CD4-positive, alpha-beta T cell treated with Interleukin-4 for 1 hour (primary cell): ENCODE data around the gene LY86.
A peak's percentile ranks its signal among the peaks of the same experiment; 100 is the strongest.
"Not testable (repeated sequence)": the region's sequence is repeated elsewhere in the genome, so short reads cannot be mapped to it uniquely, and the experiment has no call there.

Source experiments
- DNase-seq, 2 donors: peaks; one replicate each; pipeline ENCODE4 v3.0.0-alpha.2; 2020 to 2022

LY86 gene

GRCh38 chr6:6654599-6655575 is 66.4 kb downstream of the LY86 start:
- DNase-seq, result peak; percentile 19 to 29

GRCh38 chr6:6655805-6656251 is 67.3 kb downstream of the LY86 start:
- DNase-seq, result no peak

- no peak for DNase-seq
These were observed 67.8 kb downstream of the LY86 start for GRCh38 chr6:6656287-6656686.

DNA sequence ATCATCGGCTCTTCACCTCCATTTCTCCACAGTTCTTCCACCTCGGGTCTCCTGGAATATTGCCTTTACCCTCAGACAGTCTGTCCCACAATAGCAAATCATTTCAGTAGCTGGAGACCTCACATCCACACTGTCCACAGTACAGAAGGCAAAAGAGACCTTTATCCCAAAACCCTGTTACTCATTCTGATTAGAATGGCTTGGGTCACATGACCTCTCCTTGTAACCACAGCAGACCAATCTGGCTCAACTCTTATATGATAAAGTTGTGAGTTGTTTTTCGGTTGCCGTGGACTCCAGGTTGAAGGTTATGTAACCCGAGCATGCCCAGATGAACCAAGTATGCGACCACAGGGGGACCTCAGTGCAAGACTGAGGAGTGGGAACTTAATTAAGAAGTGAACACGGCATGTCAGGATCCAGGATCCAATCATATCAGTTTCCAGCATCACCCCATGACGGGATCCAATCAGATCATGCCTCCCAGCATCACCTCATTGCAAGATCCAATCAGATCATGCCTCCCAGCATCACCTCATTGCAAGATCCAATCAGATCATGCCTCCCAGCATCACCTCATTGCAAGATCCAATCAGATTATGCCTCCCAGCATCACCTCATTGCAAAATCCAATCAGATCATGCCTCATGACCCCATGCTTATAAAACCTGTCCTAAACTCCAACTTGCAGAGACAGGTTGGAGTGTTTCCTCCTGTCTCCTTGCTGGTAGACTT is 68.7 kb downstream of the LY86 start:
- DNase-seq, result no peak

DNA sequence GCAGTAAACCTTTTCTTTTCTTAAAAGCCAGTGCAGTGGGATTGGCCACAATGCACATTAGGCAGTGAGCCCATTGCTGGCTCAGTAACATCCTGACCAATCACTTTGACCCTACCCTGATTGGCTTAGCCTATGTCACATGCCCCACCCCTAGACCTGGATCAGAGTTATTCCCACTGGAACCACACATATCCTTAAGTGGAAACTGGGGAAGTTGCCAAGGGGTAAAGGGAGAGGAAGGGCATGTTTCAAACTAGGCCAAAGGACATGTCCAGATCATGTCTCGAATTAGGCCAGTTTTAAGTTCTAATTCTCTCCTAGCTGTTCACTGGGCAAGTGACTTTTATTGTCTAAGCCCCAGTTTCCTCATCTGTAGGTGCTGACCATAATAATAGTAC is 69.3 kb downstream of the LY86 start:
- DNase-seq, result no peak

GRCh38 chr6:6659600-6660327 is 71.2 kb downstream of the LY86 start:
- DNase-seq, result peak in 1 of 2 donors; percentile 54

GRCh38 chr6:6660339-6661045 is 72.0 kb downstream of the LY86 start:
- DNase-seq, result no peak

DNA sequence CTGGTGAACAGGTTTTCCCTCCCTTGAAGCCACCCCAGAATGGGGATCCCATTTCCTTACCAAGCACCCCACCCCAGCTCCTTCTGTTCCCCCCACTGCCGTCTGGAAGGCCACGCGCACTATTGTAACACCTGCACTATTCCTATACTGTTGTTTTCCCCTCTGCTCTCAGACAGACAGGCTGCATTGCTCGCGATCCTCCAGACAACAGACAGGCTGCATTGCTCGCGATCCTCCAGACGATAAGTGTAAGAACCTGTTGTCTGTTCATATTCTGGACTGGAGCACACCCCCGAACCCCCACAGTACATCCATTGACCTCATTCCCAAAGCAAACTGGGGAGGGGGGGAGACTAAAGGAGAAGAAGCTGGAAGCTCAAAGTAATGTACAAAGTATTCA is 72.7 kb downstream of the LY86 start:
- DNase-seq, result no peak

GRCh38 chr6:6661684-6662083 is 73.2 kb downstream of the LY86 start:
- DNase-seq, result peak in 1 of 2 donors; percentile 42

DNA sequence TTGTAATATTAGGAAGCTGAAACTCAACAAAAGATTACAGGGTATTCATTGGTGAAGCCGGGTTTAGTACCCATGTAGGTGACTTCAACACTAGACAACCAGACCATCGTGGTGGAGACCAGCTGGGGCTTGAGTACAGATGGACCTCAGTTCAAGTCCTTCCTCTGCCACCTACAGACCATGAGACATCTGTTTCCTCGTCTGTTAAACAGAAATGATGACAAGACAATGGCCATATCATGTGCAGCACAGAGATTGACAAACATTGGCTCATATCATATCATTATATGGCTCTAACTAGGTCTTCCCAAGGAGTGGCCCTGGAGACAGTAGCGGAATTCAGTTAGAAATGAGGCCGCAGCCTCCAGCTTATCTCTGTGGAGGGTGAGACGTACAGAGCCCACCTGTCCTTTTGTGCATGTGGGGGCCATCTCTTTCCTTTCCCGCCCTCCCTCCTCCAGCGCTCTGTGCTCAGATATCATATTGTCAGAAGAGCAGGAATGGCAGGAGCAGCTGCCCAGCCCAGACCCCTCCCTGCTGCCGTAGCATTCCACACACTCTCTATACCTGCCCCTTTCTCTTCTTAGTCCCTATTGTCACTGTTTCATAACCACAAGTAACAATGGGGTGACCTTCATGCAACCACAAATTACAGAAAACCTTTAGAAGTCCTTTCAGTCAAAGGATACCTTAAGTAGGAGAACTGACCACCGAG is 75.1 kb downstream of the LY86 start:
- DNase-seq, result no peak

- DNase-seq, result no peak
These were observed 77.2 kb downstream of the LY86 start for GRCh38 chr6:6665555-6666243.

- not testable (repeated sequence) for DNase-seq
These were observed 81.6 kb downstream of the LY86 start for GRCh38 chr6:6670150-6670549.

DNA sequence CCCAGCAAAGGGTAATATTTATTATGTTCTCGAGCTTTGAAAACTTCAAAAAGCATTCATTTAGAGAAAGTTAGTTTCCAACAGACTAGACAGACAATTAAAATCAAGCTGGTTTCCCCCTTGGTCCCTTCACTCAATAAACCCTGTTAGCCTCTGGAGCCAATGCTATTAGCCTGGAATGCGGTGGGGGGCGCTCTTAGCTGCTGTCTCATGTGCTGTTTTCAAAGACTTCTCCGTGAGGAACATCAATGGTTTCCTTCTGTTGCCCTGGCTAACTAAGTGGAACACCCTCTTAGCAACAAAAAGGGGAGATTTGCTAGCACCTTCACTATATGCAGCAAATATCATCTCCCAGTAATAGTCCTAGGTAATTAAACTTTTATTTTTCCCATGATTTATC is 86.4 kb downstream of the LY86 start:
- no peak for DNase-seq

GRCh38 chr6:6676910-6677441 is 88.5 kb downstream of the LY86 start:
- peak; percentile 77 for DNase-seq

DNA sequence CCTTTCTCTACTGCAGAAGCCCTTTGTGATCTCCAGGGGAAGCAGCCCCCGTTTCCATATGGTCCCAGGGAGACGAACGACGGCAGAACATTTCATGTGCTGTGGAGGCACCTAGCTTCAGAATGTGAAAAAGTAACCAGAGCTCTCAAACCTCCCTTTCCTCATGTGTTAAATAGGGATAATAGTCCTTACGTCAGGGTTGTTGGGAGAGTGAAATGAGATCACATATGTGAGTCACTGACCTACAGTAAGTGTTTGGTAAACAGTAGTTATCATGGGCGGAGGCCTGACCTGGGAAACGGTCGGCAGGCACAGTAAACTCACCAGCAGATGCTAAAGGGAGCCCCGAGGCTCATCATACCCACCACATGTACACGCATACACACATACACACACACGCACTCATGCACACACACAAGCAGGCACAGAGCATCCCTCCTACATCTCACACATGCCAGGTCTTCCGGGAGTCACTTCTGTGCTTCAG is 89.7 kb downstream of the LY86 start:
- DNase-seq, result no peak

GRCh38 chr6:6678811-6679210 is 90.3 kb downstream of the LY86 start:
- DNase-seq, result no peak

GRCh38 chr6:6679633-6680032 is 91.1 kb downstream of the LY86 start:
- no peak for DNase-seq

DNA sequence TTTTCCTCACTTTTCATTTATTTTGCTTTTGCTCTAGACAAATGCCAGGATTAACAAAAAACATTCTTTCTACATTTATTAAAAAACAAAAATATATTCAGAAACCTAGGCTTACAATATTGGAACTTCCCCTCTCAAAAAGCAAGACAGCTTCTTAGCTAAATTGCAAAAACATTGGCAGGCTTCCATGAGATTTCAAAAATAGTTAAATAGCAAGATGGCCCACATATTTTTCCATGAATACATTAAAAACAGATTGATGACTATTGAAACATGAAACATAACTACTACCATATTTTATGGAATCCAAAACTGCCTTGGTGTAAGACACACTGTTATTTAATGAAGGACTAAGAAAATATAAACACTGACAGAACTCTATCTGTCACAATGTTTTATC is 92.0 kb downstream of the LY86 start:
- DNase-seq, result no peak

- no peak for DNase-seq
These were observed 92.7 kb downstream of the LY86 start for GRCh38 chr6:6681075-6681849.

GRCh38 chr6:6682225-6682624 is 93.7 kb downstream of the LY86 start:
- no peak for DNase-seq
